B cell (primary cell): ENCODE data around the gene REM1. TPM values are rescaled to one million over a fixed set of nuclear protein-coding genes. Genes with fewer than 3 reads are reported as not detected.

Source experiments
- ATAC-seq: fragments of 200-7000 bp; cut with Tn5 transposase; one replicate; pipeline ENCODE4 v1.10.0; 2021; ENCODE audit warnings: low read depth, mild to moderate bottlenecking, moderate number of reproducible peaks, moderate library complexity
- CTCF ChIA-PET: fragments of 350-600 bp; sonication (Branson Sonifier 250); formaldehyde crosslinking; loops from one replicate; lab custom pipeline; 2021; ENCODE audit warnings: antibody characterized with exemption, inconsistent platforms; lab: Charles Lee
- POLR2A ChIA-PET: fragments of 350-600 bp; sonication (Branson Sonifier 250); formaldehyde crosslinking; loops from one replicate; lab custom pipeline; 2021; ENCODE audit warnings: antibody characterized with exemption; lab: Charles Lee
- DNase-seq: peaks from one replicate; pipeline ENCODE4 v3.0.0; 2013
- H2AFZ ChIP-seq: 2 replicates; pipeline ENCODE4 v1.6.1; 2012; ENCODE audit warnings: mild to moderate bottlenecking, low read depth, low read length; ENCODE audit not compliant: insufficient read depth, poor library complexity, severe bottlenecking
- H3K27ac ChIP-seq, 2 donors: 1 replicate in 1 of 2; 2 replicates in 1 of 2; pipeline ENCODE4 v1.5.1; 2012 to 2013; ENCODE audit warnings: low read length in 2 of 2, mild to moderate bottlenecking in 2 of 2, moderate library complexity in 1 of 2
- H3K27me3 ChIP-seq, 4 experiments: fragments of 200-600 bp in 1 of 4; sonication (generic) in 1 of 4; replicated peaks in 1 of 4; 1 replicate in 2 of 4; 2 replicates in 2 of 4; pipeline versions ENCODE4 v1.6.1 to v1.7.0; 2013 to 2016; ENCODE audit warnings: low read length in 3 of 4, mild to moderate bottlenecking in 2 of 4, mixed read lengths in 1 of 4, moderate library complexity in 1 of 4; ENCODE audit not compliant: insufficient read depth in 4 of 4, control insufficient read depth in 3 of 4; ENCODE audit errors: control extremely low read depth in 1 of 4
- H3K36me3 ChIP-seq, 2 experiments: replicated peaks in 1 of 2; 1 replicate in 1 of 2; 2 replicates in 1 of 2; pipeline versions ENCODE4 v1.6.1 to v1.7.1; 2013; ENCODE audit warnings: low read length in 1 of 2; ENCODE audit not compliant: insufficient read depth in 2 of 2, control insufficient read depth in 1 of 2; ENCODE audit errors: control extremely low read depth in 1 of 2, extremely low read depth in 1 of 2
- H3K4me1 ChIP-seq, 2 donors: fragments of 200-600 bp in 1 of 2; sonication (generic) in 1 of 2; 1 replicate in 1 of 2; 2 replicates in 1 of 2; pipeline versions ENCODE4 v1.5.1 to v1.6.1; 2013 to 2017; ENCODE audit warnings: low read length in 2 of 2; ENCODE audit not compliant: control insufficient read depth in 2 of 2, insufficient read depth in 2 of 2
- H3K4me2 ChIP-seq: replicated peaks from 2 replicates; pipeline ENCODE3; 2012; ENCODE audit warnings: mild to moderate bottlenecking, low read depth, low read length; ENCODE audit not compliant: poor library complexity, severe bottlenecking
- H3K4me3 ChIP-seq, 5 experiments: fragments of 200-600 bp in 1 of 5; sonication (generic) in 1 of 5; 1 replicate in 3 of 5; 2 replicates in 2 of 5; pipeline versions ENCODE4 v1.5.1 to v1.7.0; 2011 to 2016; ENCODE audit warnings: low read length in 4 of 5, mild to moderate bottlenecking in 4 of 5, low read depth in 2 of 5, control low read depth in 1 of 5, moderate library complexity in 1 of 5; ENCODE audit not compliant: insufficient read depth in 1 of 5; ENCODE audit errors: control extremely low read depth in 1 of 5, extremely low read depth in 1 of 5
- H3K79me2 ChIP-seq: fragments of 200-600 bp; sonication (generic); one replicate; pipeline ENCODE4 v1.6.0; 2016; ENCODE audit warnings: low read length; ENCODE audit not compliant: control insufficient read depth, insufficient read depth
- H3K9ac ChIP-seq: fragments of 200-600 bp; sonication (generic); 2 replicates; pipeline ENCODE4 v1.6.1; 2017; ENCODE audit warnings: mild to moderate bottlenecking, low read length, moderate library complexity
- H3K9me3 ChIP-seq, 3 donors: one replicate each; pipeline versions ENCODE4 v1.6.1 to v1.7.1; 2013; ENCODE audit warnings: low read length in 2 of 3; ENCODE audit not compliant: control insufficient read depth in 2 of 3, insufficient read depth in 1 of 3; ENCODE audit errors: control extremely low read depth in 1 of 3
- H4K20me1 ChIP-seq: 2 replicates; pipeline ENCODE4 v1.6.0; 2012; ENCODE audit warnings: mild to moderate bottlenecking, low read length; ENCODE audit not compliant: insufficient read depth, control insufficient read depth, poor library complexity, severe bottlenecking
- H3K27ac Mint-ChIP-seq: one replicate; pipeline ENCODE4 v1.8.0; 2021; ENCODE audit warnings: mixed read lengths
- H3K27me3 Mint-ChIP-seq: one replicate; pipeline ENCODE4 v1.8.0; 2021; ENCODE audit warnings: mixed read lengths
- H3K4me1 Mint-ChIP-seq: one replicate; pipeline ENCODE4 v1.8.0; 2021; ENCODE audit warnings: mixed read lengths
- H3K4me3 Mint-ChIP-seq: one replicate; pipeline ENCODE4 v1.8.0; 2021; ENCODE audit warnings: mixed read lengths
- H3K9me3 Mint-ChIP-seq: one replicate; pipeline ENCODE4 v1.8.0; 2022; ENCODE audit warnings: mixed read lengths; ENCODE audit not compliant: insufficient read depth
- CTCF ChIP-seq: fragments of 200-600 bp; IDR thresholded peaks from one replicate; pipeline ENCODE4 v1.8.0; 2022; ENCODE audit warnings: antibody characterized with exemption, mild to moderate bottlenecking
- EZH2 ChIP-seq: IDR thresholded peaks from 2 replicates; pipeline ENCODE4 v1.6.1; 2012; ENCODE audit warnings: borderline replicate concordance, low read depth, mild to moderate bottlenecking, moderate library complexity, low read length; ENCODE audit not compliant: insufficient read depth, poor library complexity, severe bottlenecking
- WGBS: methylation state at CpG from one replicate; pipeline ENCODE4 v1.1.5; 2013; ENCODE audit warnings: missing lambda C conversion rate; ENCODE audit not compliant: insufficient coverage; 5-methylcytosine and 5-hydroxymethylcytosine counted together
- intact Hi-C: fragments of 100-400 bp; cut with micrococcal nuclease; formaldehyde crosslinking; loops from one replicate; pipeline ENCODE4 v1.10.0; 2022
- polyA plus RNA-seq: library from polyadenylated mRNA; depleted of rRNA; stranded (reverse); fragments of >200 nt; gene quantifications from 2 replicates; pipeline ENCODE4 v1.2.3, GENCODE V29; 2012
- total RNA-seq, 2 donors: library from RNA; stranded (reverse); fragments of 120-200 nt in 1 of 2; gene quantifications; 1 replicate in 1 of 2; 2 replicates in 1 of 2; pipeline versions ENCODE4 v1.2.3 to v1.2.4, GENCODE V29; 2013 to 2022

The REM1 gene
- total and polyA plus RNA-seq, 2 donors (not counting 1 experiment from before 2014, with no cell fraction given): not detected

- Histone ChIP-seq H3K4me1 (peaks cover 23 to 24% of the 10 kb centered on the region in 2 donors), H2AFZ (no peak overlapping the region), H3K79me2 (no peaks in the 10 kb centered on the region), H3K4me2 (no peak overlapping the region), H4K20me1 (no peaks in the 10 kb centered on the region), H3K4me3 (no peak overlapping the region), H3K27me3 (peaks cover 0 to 35% (median 11%) of the 10 kb centered on the region in 4 experiments), H3K36me3 (no peaks in the 10 kb centered on the region), H3K9me3 (peaks cover 0 to 5% (median 0%) of the 10 kb centered on the region in 3 donors), H3K27ac (no peak overlapping the region), H3K9ac (no peak overlapping the region)
- intact Hi-C loops: no loop called here
- ChIA-PET POLR2A (no interaction called here), CTCF (interaction anchor here (1.5 to 3.5 kb wide), 2 partner anchors 13 to 30 kb away, joined by 4 to 14 read pairs; no protein-coding TSS in a partner anchor)
- H3K4me1 Mint-ChIP-seq: peaks cover 24% of the 10 kb centered on the region
- TF ChIP-seq EZH2 (no peak), CTCF (no peak)
- H3K27ac Mint-ChIP-seq: no peak overlapping the region
- H3K9me3 Mint-ChIP-seq: no peaks in the 10 kb centered on the region
- 84% methylated on average over 4 of the region's 5 CpGs for WGBS
- DNase-seq: no peak
- peaks cover 44% of the 10 kb centered on the region for H3K27me3 Mint-ChIP-seq
- no peak overlapping the region for H3K4me3 Mint-ChIP-seq
- ATAC-seq: no peak
Measured at GRCh38 chr20:31473331-31474096, 1.6 kb upstream of the REM1 start.

- Histone ChIP-seq H2AFZ (no peak overlapping the region), H3K9me3 (peaks cover 0 to 5% (median 0%) of the 10 kb centered on the region in 3 donors), H3K9ac (no peak overlapping the region), H4K20me1 (no peaks in the 10 kb centered on the region), H3K4me1 (peaks cover 23 to 24% of the 10 kb centered on the region in 2 donors), H3K4me2 (no peak overlapping the region), H3K36me3 (no peaks in the 10 kb centered on the region), H3K27me3 (peaks cover 0 to 35% (median 11%) of the 10 kb centered on the region in 4 experiments), H3K79me2 (no peaks in the 10 kb centered on the region), H3K27ac (no peak overlapping the region), H3K4me3 (peak overlapping the region in 1 of 5 experiments; percentile 7)
- Mint-ChIP-seq H3K27ac (no peak overlapping the region), H3K4me1 (peaks cover 24% of the 10 kb centered on the region), H3K9me3 (no peaks in the 10 kb centered on the region), H3K27me3 (peaks cover 46% of the 10 kb centered on the region), H3K4me3 (peak overlapping the region; percentile 59)
- POLR2A ChIA-PET: no interaction called here
- ATAC-seq (no peak), DNase-seq (no peak)
- intact Hi-C loops: no loop called here
- CTCF ChIA-PET: interaction anchor here (1.5 to 3.5 kb wide), 2 partner anchors 13 to 29 kb away, joined by 4 to 14 read pairs; no protein-coding TSS in a partner anchor
- WGBS: 70% methylated on average over 2 of the region's 2 CpGs
- TF ChIP-seq CTCF: no peak
- no peak for TF ChIP-seq EZH2
Measured at GRCh38 chr20:31474097-31474436, 1.0 kb upstream of the REM1 start.
